Measurements from ENCODE around the gene TEDDM1.

TEDDM1 gene

GRCh38 chr1:182404781-182405180 is 4.3 kb upstream of the TEDDM1 start:
- Mint-ChIP-seq H3K9me3 (no peaks in the 10 kb centered on the region), H3K36me3 (ENCODE audit: low read depth) (no peaks in the 10 kb centered on the region), H3K4me3 (no peak overlapping the region), H3K4me1 (no peaks in the 10 kb centered on the region), H3K27ac (no peak overlapping the region), H3K27me3 (ENCODE audit: low read depth) (no peaks in the 10 kb centered on the region)
- TF ChIP-seq CTCF (IDR thresholded peaks at IDR 0.05; ENCODE audit: unreplicated experiment in 3 of 3) = no peak

GRCh38 chr1:182397653-182398393 is 2.6 kb downstream of the TEDDM1 start:
- Mint-ChIP-seq H3K9me3 (no peaks in the 10 kb centered on the region), H3K27me3 (ENCODE audit: low read depth) (no peaks in the 10 kb centered on the region), H3K36me3 (ENCODE audit: low read depth) (no peaks in the 10 kb centered on the region), H3K27ac (peak overlapping the region; percentile 38 to 77 (median 70)), H3K4me3 (no peak overlapping the region), H3K4me1 (peaks cover 31% of the 10 kb centered on the region)
- no peak for TF ChIP-seq CTCF (IDR thresholded peaks at IDR 0.05; ENCODE audit: unreplicated experiment in 3 of 3)

- Mint-ChIP-seq H3K4me3 (peak overlapping the region in 2 of 3 experiments; percentile 19 to 21), H3K4me1 (peaks cover 33% of the 10 kb centered on the region), H3K36me3 (ENCODE audit: low read depth) (no peaks in the 10 kb centered on the region), H3K27ac (peak overlapping the region in 2 of 3 experiments; percentile 80 to 89), H3K9me3 (no peaks in the 10 kb centered on the region), H3K27me3 (ENCODE audit: low read depth) (peaks cover 3% of the 10 kb centered on the region)
- TF ChIP-seq CTCF (IDR thresholded peaks at IDR 0.05; ENCODE audit: unreplicated experiment in 3 of 3) = no peak
Observed at GRCh38 chr1:182395906-182396305, 4.6 kb downstream of the TEDDM1 start.

GRCh38 chr1:182394055-182394775 is 6.3 kb downstream of the TEDDM1 start:
- H3K4me3 Mint-ChIP-seq = peak overlapping the region; percentile 33 to 72 (median 42)
- peaks cover 45% of the 10 kb centered on the region for H3K4me1 Mint-ChIP-seq
- H3K27ac Mint-ChIP-seq = peak overlapping the region; percentile 24 to 97 (median 89)
- no peak for TF ChIP-seq CTCF (IDR thresholded peaks at IDR 0.05; ENCODE audit: unreplicated experiment in 3 of 3)
- H3K36me3 Mint-ChIP-seq (ENCODE audit: low read depth) = peaks cover 11% of the 10 kb centered on the region
- H3K9me3 Mint-ChIP-seq = no peaks in the 10 kb centered on the region
- H3K27me3 Mint-ChIP-seq (ENCODE audit: low read depth) = peaks cover 3% of the 10 kb centered on the region

GRCh38 chr1:182392050-182393028 is 8.1 kb downstream of the TEDDM1 start:
- Mint-ChIP-seq H3K27ac (peak overlapping the region; percentile 89 to 97 (median 97)), H3K9me3 (no peaks in the 10 kb centered on the region), H3K4me1 (peaks cover 55% of the 10 kb centered on the region), H3K4me3 (peak overlapping the region; percentile 98 to 100 (median 100)), H3K27me3 (ENCODE audit: low read depth) (peaks cover 3% of the 10 kb centered on the region), H3K36me3 (ENCODE audit: low read depth) (peaks cover 26% of the 10 kb centered on the region)
- TF ChIP-seq CTCF (IDR thresholded peaks at IDR 0.05; ENCODE audit: unreplicated experiment in 3 of 3) = no peak

Measured in nephron (organoid).